Colon (tissue), 2 donors: ENCODE measurements around the gene CRB3.

ENCODE experiments used
- FAIRE-seq: peaks from 2 replicates; lab custom pipeline; 2012; peaks lifted over from hg19 to GRCh38; lab: Jason Lieb, UNC
- donor health status: control.
- donor health status: control.

CRB3 gene

GRCh38 chr19:6433165-6433564, 30.9 kb upstream of the CRB3 start:
- no peak for FAIRE-seq

- FAIRE-seq = no peak
Measured at GRCh38 chr19:6433663-6434062, 30.4 kb upstream of the CRB3 start, which contains the start of gene SLC25A41. TSS of gene SLC25A41 (minus strand) at chr19:6433763. CDS start at chr19:6433693, 70 bp downstream.

GRCh38 chr19:6439743-6440142, 24.3 kb upstream of the CRB3 start:
- no peak for FAIRE-seq

GRCh38 chr19:6440905-6441304, 23.2 kb upstream of the CRB3 start:
- FAIRE-seq = no peak

GRCh38 chr19:6442087-6442688, 21.9 kb upstream of the CRB3 start:
- FAIRE-seq = no peak

- FAIRE-seq = no peak
Measured at GRCh38 chr19:6443986-6444385, 20.1 kb upstream of the CRB3 start.

- FAIRE-seq = no peak
Measured at GRCh38 chr19:6446452-6446851, 17.6 kb upstream of the CRB3 start.

GRCh38 chr19:6448045-6448444, 16.0 kb upstream of the CRB3 start:
- no peak for FAIRE-seq

GRCh38 chr19:6450166-6450565, 13.9 kb upstream of the CRB3 start:
- FAIRE-seq = no peak

GRCh38 chr19:6451583-6452222, 12.4 kb upstream of the CRB3 start:
- FAIRE-seq = no peak

- FAIRE-seq = no peak
Measured at GRCh38 chr19:6452223-6452614, 11.9 kb upstream of the CRB3 start.

- FAIRE-seq = no peak
Measured at GRCh38 chr19:6452899-6453298, 11.2 kb upstream of the CRB3 start.

- FAIRE-seq = no peak
Measured at GRCh38 chr19:6453951-6454565, 10.0 kb upstream of the CRB3 start.

- FAIRE-seq = no peak
Measured at GRCh38 chr19:6455924-6456323, 8.1 kb upstream of the CRB3 start.

GRCh38 chr19:6457958-6458694, 5.9 kb upstream of the CRB3 start:
- FAIRE-seq = no peak

GRCh38 chr19:6458695-6459261, 5.3 kb upstream of the CRB3 start:
- no peak for FAIRE-seq

- FAIRE-seq = no peak
Measured at GRCh38 chr19:6459262-6460098, 4.6 kb upstream of the CRB3 start, which contains the start of gene SLC25A23. TSS of gene SLC25A23 (minus strand) at chr19:6459792. CDS start at chr19:6459628, 164 bp downstream.

GRCh38 chr19:6460099-6460884, 3.8 kb upstream of the CRB3 start:
- FAIRE-seq = no peak

- no peak for FAIRE-seq
Measured at GRCh38 chr19:6465006-6465405, 935 bp downstream of the CRB3 start.

GRCh38 chr19:6465663-6466062, 1.6 kb downstream of the CRB3 start:
- no peak for FAIRE-seq
